HG02759 (cell line): ENCODE measurements around the gene HBD.
"Not testable (repeated sequence)": the region's sequence is repeated elsewhere in the genome, so short reads cannot be mapped to it uniquely, and the experiment has no call there.

Experiments used
- ATAC-seq: cut with Tn5 transposase; IDR thresholded peaks from one replicate; pipeline ENCODE4 v1.9.1; 2021; ENCODE audit warnings: mild to moderate bottlenecking, moderate library complexity; ENCODE audit not compliant: unreplicated experiment

The HBD gene

GRCh38 chr11:5234381-5234834 is at the start of gene HBD:
Gene HBD, minus strand, starts transcription at chr11:5234483. Its CDS starts 50 bp downstream, at chr11:5234433.
- ATAC-seq, result peak; percentile 78

GRCh38 chr11:5283882-5284281 is 49.6 kb upstream of the HBD start:
- no peak for ATAC-seq

DNA sequence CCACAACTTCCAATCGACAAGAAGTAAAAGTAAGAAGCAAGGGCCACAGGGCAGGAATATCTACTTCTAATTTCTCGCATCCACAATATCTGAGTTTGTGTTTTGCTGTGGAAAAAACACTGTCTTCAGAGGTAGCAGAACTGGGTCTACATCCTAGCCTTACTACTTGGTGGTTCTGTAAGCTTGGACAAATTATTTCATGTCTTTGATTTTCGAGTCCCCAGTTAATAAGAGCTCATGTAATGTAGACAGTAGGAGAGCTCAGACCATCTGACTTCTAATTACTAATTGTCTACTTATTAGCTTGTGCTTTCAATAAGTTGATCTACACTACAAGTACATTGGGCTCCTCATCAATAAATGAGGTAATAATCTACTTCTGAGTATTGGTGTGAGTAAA is 48.8 kb upstream of the HBD start:
- ATAC-seq, result no peak

GRCh38 chr11:5282628-5283027 is 48.3 kb upstream of the HBD start:
- ATAC-seq, result no peak

- no peak for ATAC-seq
These were observed 47.3 kb upstream of the HBD start for GRCh38 chr11:5281596-5281995.

GRCh38 chr11:5280582-5281102 is 46.4 kb upstream of the HBD start:
- ATAC-seq, result peak; percentile 94

DNA sequence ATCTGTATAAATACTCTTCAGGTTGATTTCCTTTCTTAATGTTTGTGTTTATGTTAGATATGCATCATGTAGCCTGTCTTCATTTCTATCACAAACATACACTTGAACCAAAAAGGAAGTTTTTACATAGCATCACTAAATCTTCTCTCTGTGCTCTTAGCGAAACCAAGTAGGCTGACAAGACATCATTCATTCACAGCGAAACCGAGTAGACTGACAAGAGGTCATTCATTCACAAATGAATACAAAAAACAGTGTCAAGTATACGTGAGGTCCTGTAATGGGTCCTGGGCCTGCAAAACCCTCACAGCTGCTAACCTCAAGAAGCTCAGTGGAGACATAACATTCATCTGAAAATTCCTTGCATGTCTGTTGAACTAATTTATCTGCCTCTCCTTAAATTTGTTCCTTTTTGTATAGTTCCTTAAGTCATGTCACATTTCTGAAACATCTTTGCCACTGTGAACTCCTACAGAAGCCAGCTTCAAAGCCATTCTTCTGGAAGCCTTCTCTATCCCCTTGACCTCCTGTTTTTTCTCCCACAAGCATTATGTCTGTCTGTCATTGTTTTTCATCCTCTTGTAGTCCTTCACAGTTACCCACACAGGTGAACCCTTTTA is 45.3 kb upstream of the HBD start:
- no peak for ATAC-seq

DNA sequence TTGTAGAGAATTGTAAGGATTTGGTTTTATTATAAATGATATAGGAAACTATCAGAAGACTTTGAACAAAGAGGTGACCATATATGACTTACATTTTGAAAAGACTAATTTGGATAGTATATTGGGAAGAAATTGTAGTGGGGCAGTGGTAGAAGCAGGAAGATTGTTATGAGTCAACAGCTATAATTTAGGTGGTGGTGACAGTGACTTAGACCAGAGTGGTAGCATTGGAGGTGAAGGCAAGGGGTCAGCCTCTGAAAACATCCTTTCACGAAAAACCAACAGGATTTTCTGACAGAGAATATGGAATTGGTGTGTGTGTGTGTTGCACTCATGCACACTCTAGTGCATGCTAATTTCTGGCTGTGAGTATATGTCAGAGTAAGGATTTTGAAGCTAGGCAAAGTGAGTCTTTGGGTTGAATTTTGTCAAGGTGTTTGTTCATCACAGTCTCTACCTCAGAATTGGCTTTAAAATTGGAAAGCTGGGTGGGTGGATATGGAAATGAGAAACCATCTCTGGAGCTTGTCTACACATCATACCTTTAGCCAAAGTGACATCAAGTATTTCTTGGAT is 43.6 kb upstream of the HBD start:
- peak; percentile 55 for ATAC-seq

DNA sequence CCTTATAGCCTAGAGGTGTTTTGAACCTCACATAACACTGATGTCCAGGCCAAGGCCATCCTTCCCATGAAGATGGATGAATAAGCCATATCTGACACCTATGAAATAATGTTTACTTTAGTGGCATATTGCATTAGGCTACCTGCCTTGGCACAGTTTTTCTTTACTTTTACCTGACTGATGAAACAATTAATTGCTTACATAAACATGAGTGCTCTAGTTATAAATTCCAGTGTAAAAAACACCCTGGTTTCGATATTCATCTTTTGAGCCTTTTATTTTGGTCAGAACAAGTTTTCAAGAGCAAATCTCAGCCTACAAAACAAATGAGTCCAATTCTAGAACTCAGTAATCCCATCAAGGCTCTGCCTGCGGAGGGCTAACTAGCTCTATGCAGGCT is 42.4 kb upstream of the HBD start:
- no peak for ATAC-seq

DNA sequence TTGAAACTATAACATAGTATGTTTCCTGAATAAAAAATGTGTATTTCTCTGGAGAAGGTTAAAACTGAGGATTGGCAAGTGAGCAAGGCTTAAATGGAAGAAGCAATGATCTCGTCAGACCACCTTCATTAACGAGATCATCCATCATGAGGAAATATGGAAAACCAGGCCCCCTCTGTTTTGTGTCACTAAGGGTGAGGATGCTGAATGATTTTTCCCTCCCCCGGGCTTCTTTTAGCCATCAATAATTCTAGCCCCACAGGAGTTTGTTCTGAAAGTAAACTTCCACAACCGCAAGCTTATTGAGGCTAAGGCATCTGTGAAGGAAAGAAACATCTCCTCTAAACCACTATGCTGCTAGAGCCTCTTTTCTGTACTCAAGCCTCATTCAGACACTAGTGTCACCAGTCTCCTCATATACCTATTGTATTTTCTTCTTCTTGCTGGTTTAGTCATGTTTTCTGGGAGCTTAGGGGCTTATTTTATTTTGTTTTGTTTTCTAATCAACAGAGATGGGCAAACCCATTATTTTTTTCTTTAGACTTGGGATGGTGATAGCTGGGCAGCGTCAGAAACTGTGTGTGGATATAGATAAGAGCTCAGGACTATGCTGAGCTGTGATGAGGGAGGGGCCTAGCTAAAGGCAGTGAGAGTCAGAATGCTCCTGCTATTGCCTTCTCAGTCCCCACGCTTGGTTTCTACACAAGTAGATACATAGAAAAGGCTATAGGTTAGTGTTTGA is 41.3 kb upstream of the HBD start:
- ATAC-seq, result no peak

DNA sequence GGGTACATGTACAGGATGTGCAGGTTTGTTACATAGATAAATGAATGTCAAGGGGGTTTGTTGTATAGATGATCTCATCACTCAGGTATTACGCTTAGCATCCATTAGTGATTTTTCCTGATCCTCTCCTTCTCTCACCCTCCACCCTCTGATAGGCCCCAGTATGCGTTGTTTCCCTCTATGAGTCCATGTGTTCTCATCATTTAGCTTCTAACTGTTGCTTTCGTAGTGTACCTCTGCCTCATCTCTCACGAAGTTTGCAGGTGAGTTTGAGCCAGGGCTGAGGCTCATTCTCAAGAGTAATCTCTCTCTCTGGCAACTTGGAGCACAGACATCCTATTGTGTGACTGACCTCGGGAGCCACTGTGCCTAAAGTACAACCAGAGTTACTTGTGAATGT is 40.1 kb upstream of the HBD start:
- no peak for ATAC-seq

DNA sequence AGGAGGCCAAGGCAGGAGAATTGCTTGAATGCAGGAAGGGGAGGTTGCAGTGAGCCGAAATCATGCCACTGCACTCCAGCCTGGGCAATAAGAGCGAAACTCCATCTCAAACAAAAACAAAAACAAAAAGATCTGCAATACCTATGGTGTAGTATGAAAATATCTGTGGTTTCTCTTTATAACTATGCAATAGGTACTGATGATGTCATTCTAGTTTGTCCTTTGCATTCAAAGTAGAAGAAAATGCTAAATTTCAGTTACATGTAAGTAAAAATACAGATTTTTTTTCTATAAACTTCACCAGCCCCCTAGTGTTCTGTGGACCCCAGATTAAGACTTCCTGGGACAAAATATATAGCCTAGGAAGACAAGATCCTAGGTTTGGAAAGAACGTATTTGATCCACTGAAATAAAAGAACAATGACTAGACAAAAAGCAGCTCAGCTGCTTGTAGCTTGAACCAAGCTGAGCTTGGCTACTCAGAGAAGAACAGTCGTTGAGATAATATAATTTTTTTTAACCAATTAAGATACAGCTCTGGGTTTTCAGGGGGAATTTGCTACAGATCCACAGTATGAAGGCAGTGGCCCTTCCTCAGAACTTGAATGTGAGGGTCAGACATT is 38.2 kb upstream of the HBD start:
- no peak for ATAC-seq

DNA sequence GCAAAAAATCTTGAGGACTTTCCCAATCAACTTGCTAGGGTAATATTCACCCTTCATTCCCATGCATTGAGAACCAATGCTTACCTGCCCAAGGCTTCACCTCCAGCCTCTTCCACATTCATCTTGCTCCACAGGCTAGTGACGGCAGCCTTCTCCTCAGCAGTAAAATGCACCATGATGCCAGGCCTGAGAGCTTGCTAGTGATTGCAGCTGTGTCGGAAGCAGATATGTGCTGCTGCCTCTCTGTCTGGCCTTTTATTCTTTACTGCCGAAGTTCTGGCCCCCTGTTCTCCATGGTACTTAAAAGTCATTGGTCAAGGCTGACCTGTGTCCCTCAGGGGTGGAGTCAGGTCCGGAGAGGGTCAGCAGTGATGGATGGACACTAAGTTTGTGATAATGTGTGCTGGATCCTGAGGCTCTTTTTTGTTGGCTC is 35.4 kb upstream of the HBD start, which contains the start of gene HBE1:
Gene HBE1 (minus strand): TSS at position 231 of the 433 bp plus-strand sequence. CDS start 55 bp downstream, at position 176.
- no peak for ATAC-seq

GRCh38 chr11:5267033-5267563 is 32.8 kb upstream of the HBD start:
- ATAC-seq, result no peak

GRCh38 chr11:5266609-5267008 is 32.3 kb upstream of the HBD start:
- no peak for ATAC-seq

GRCh38 chr11:5265832-5266231 is 31.5 kb upstream of the HBD start:
- no peak for ATAC-seq

DNA sequence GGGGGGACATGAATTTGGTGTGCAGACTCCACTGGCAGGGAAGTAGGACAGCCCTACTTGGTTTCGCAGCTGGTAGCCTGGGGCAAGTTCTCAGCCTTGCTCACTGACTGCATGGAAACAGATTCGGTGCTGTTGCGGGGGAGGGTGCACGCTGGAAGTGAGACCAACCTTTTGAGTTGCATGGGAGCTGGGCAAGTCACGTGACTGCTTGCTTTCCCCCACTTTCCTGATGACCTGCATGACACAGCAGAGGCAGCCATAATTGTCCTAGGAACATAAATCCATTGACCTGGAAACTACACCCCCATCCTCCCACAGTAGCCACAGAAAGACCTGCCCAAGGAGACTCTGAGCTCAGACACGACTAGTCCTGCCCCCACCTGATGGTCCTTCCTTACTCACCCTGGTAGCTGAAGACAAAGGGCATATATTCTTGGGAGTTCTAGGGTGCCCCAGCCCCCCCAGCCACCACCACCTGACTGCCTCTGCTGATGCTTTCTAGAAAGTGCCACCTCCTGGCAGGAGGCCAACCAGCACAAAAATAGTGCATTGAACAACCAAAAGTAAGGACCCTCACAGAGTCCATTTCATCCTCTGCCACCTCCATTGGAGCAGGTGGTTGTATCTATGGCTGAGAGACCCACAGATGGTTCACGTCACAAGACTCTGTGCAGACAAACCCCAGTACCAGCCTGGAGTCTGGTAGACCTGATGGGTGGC is 24.4 kb upstream of the HBD start:
- ATAC-seq, result no peak

DNA sequence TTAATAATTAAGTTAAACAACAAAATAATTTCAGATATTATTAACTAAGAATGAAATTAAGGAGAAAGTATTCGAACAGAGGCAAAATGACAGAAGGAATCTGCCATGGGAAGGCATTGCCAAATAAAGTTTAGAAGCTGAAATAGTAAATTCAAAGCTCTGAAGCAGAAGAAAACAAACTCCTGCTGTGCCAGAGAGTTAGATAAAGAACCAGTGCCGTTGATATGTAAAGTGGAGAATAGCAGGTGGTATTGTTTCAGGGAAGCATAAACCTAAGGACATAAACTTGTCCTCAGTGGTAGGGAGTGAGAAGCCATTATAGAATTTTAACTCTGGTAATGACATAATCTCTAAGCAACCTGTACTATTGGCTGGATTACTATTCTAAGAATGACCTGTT is 23.0 kb upstream of the HBD start:
- no peak for ATAC-seq

- not testable (repeated sequence) for ATAC-seq
These were observed 20.5 kb upstream of the HBD start, which contains the start of gene HBG2 for GRCh38 chr11:5254646-5255413. Gene HBG2, minus strand, starts transcription at chr11:5254781. Its CDS starts 53 bp downstream, at chr11:5254728.

GRCh38 chr11:5254023-5254422 is 19.7 kb upstream of the HBD start:
- not testable (repeated sequence) for ATAC-seq
